ENCODE data around the gene KCNMA1.

The KCNMA1 gene

GRCh38 chr10:77474939-77475338 lies 162.7 kb downstream of the KCNMA1 start:
- no peak for DNase-seq

DNA sequence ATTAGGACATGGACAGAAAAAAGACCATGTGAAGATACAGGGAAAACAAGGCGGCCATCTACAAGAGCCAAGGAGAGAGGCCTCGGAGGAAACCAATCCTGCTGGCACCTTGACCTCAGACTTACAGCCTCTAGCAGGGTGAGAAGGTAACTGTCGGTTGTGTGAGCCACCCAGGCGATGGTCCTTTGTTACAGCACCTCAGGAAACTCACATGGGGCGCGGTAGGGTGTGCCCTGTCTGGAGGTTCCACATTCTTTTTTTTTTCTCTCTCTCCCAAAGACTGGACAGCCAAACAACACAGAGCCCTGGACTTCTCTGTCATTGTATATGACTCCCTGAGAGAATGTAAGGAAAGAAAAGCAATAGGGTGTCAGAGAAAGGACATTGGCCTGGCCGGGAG lies 163.2 kb downstream of the KCNMA1 start:
- DNase-seq, result no peak

DNA sequence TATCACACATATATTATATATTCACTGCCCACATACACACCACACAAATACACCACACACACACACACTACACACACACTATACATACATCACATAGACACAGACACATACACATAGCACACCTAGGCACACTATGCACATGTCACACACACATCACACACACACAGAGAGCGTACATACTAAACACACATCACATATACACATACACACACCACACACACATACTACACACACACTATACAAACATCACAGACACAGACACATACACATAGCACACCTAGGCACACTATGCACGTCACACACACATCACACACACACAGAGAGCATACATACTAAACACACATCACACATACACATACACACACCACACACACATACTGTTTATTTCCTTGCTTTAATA lies 165.5 kb downstream of the KCNMA1 start:
- no peak for DNase-seq

DNA sequence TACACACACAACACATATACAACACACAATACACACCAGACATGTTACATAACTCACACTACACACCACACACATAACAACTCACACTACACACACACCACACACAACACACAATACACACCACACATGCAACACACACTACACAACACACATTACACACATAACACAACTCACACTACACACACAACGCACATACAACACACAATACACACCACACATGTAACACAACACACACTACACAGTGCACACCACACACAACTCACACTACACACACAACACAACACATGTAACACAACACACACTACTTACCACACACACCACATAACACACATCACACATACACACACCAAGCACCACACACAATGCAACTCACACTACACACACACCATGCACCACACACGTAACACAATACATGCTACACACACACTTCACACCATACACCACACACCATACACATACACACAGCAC lies 166.5 kb downstream of the KCNMA1 start:
- no peak for DNase-seq

DNA sequence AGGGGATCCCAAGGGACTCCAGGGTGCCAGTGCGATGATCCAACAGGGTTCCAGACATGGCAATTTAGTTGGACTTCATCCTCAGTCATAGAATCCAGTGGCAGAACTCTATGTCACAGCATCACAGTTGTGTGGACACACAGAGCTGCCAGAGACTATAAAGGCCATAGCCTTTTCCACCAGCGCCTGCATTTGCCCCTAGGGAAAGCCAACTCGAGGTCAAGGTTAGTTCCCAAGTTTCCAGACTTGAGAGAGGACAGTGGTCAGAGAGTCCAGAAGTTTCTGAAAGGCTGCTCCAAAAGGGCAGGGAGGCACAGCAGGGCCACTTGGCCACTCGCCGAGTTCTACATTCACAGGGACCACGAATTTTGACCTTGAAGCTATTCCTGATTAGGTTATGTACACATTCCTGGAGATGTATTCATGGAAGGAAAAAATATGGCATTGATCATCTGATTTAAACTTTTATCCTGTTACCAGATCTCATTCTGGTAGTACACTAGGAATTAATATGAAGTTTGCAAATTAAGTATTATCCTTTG lies 170.1 kb downstream of the KCNMA1 start:
- no peak for DNase-seq

DNA sequence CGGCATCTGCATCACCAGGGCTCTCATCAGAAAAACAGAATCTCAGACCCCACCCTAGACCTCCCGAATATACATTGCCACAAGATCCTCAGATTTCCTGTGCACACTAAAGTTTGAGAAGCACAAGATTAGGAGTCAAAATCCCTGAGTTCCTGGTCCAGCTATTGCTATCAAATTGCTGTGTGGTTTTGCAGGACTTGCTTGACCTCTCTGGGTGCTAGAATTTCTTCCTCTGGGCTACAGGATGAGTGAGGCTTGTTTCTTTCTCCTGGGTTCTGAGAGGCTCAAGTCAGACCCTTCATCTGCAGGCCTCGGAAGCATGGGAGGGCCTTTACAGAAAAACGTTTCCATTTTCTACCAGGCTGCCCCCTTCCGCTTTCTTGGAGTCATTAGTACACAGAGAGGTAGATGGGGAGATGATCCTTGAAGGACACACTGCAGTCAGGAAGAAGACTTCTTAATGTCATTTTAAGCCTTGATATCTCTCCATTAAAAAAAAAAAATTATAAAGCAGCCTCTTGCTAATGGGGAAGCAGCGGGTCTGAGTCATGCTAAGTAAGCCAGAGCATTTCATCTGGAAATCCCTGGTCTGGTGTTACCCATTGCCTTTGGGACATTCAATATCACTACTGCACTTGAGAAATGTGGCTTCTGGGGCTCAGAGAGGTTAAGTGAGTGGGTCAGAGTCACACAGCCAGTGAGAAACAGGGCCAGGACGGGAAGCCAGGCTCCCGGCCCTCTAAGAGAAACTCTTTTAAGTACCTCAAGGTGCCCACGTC lies 173.5 kb downstream of the KCNMA1 start:
- DNase-seq, result no peak

GRCh38 chr10:77463499-77463898 lies 174.1 kb downstream of the KCNMA1 start:
- DNase-seq, result no peak

GRCh38 chr10:77461636-77462296 lies 175.8 kb downstream of the KCNMA1 start:
- no peak for DNase-seq

- no peak for DNase-seq
Observed at GRCh38 chr10:77459905-77460304, 177.7 kb downstream of the KCNMA1 start.

DNA sequence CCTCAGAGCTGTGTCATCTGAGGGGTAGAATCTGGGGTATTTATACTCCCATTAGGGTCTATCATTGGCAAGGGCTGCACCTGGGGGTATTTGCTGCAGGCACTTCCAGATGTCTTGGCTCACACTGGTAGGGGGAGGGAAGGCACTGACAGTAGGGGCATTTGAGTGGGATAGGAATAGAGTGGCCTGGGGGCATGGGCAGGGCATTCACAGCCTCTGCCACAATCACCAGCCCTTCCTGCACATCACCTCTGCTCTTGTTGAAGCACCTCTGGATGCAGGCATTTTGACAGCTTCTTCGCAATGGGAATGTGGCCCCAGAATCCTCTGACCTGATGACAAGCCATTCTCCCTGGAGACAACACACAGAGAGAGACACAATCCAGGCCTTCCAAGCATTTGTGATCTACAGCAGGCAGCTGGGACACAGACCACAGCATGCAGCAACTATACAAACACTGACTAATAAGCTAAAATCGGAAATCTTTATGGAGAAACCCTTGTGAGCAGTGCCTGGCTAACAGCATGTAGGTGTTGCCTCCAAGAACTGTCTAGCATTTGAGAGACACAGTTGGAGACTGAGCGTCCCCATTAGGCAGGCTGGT lies 178.5 kb downstream of the KCNMA1 start:
- no peak for DNase-seq

GRCh38 chr10:77457721-77458120 lies 179.9 kb downstream of the KCNMA1 start:
- DNase-seq, result no peak

GRCh38 chr10:77457266-77457665 lies 180.3 kb downstream of the KCNMA1 start:
- no peak for DNase-seq

- DNase-seq, result no peak
Observed at GRCh38 chr10:77456414-77456813, 181.2 kb downstream of the KCNMA1 start.

GRCh38 chr10:77455561-77455960 lies 182.0 kb downstream of the KCNMA1 start:
- no peak for DNase-seq

GRCh38 chr10:77452952-77453564 lies 184.6 kb downstream of the KCNMA1 start:
- DNase-seq, result no peak

- DNase-seq, result no peak
Observed at GRCh38 chr10:77451886-77452285, 185.7 kb downstream of the KCNMA1 start.

- no peak for DNase-seq
Observed at GRCh38 chr10:77448226-77448625, 189.4 kb downstream of the KCNMA1 start.

DNA sequence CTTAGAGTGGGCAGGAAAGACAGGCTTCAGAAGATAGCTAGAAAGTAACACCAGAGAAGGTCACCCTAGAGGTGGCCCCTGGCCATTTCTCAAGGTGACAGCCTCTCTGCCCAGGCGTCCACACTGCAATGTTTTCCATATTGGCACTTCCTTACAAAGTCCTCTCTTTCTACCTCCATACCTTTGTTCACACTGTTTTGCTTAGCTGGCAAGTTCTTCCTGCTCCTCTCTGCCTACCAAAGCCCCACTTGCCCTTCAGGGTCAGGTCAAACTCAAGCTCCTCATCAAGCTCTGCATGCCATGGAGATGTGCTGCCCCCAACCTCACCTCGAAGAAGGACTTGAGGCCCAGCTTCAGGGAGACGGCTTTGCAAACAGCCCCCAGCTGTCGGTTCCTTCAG lies 190.9 kb downstream of the KCNMA1 start:
- no peak for DNase-seq

- DNase-seq, result no peak
Observed at GRCh38 chr10:77445547-77445946, 192.1 kb downstream of the KCNMA1 start.

DNA sequence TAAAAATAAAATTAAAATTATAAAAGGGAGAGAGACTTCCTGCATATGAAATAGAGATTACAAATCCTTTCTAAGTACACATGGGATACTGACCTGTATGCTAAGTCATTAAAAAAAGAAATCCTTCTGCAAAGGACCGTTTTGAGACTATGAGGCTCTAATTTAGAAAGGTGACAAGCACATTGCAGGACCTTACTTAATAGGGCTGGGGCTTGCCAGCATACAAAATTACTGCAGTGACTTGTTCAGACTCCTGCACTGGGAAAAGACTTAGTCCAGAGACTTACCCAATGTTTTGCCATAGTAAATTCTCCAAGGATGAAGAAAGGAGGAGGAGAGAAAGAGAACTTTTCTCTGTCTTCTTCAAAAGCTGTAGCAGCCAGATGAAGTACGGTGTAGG lies 193.6 kb downstream of the KCNMA1 start:
- no peak for DNase-seq

DNA sequence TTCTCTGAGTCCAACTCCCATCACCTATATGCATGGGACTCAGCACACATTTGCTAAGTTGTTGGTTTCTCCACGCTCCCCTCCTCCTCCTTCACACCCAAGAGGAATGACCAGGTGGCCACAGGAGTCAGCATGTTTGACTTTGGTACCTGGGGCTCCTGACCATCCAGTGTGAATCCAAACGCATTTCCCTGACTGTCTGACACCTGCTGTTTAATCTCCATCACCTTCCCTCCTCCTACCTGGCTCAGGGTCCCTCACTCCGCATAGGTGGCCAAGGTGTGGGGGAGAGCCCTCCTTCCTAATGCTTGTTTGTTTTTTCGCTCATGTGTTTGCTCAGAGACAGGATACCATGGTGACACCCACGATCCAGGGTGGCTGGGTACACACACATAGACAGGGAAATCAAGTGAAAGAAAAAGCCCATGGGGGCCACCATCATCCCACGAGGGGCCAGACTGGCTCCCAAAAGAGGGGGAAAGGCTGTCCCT lies 194.9 kb downstream of the KCNMA1 start:
- DNase-seq, result no peak

DNA sequence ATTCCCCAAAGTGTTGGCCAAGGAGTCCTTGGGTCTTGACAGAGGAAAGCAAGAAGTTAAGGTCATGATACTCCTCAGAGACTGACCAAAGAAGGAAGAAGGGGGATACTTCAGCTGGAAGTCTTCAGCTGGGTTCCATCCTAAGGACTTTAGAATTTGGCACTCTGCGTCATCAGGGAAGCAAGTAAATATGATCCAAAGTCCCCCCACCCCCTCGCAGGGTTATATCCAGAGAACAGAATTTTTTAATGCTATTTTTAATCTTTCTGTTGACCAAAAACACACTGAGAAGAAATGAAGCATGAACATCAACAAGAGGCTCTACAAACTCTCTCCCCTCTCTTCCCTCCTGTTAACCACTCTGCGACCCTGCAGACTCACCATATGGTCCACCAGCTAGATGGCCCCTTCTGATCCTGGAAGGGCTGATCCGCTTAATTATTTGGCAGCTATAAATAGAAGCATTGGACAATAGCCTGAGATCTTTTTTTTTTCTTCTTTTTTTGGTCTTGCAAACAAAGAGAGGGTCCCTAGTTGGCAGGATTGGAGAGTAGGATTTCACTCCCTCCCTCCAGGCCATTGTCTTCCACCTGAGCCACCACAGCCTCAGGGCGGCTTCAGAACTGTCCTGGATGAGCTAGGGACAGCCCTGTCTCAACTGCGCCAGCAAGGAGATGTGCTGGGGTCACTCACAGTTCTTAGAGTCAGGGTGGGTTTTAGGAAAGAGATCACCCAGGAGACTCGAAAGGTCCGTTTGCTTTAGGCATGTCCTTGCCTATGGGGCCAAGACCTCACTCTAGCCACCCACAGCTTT lies 196.0 kb downstream of the KCNMA1 start:
- no peak for DNase-seq

Measured in NCI-H1105 (cell line).